SK-N-MC (cell line): Measurements from ENCODE around the gene C17orf75.

ENCODE experiments used
- EZH2 ChIP-seq: fragments of 200-600 bp; sonication (generic); IDR thresholded peaks from one replicate; pipeline ENCODE4 v1.6.1; 2017; ENCODE audit warnings: antibody characterized with exemption
- FOXP2 ChIP-seq: optimal IDR thresholded peaks from 2 replicates; pipeline ENCODE3; 2011; ENCODE audit warnings: mild to moderate bottlenecking, moderate library complexity; ENCODE audit not compliant: insufficient read depth; ENCODE audit errors: extremely low read length, control extremely low read depth
- POLR2AphosphoS5 ChIP-seq: IDR thresholded peaks from 2 replicates; pipeline ENCODE4 v1.6.1; 2012; ENCODE audit warnings: mild to moderate bottlenecking, low read depth, low read length, borderline replicate concordance

DNA sequence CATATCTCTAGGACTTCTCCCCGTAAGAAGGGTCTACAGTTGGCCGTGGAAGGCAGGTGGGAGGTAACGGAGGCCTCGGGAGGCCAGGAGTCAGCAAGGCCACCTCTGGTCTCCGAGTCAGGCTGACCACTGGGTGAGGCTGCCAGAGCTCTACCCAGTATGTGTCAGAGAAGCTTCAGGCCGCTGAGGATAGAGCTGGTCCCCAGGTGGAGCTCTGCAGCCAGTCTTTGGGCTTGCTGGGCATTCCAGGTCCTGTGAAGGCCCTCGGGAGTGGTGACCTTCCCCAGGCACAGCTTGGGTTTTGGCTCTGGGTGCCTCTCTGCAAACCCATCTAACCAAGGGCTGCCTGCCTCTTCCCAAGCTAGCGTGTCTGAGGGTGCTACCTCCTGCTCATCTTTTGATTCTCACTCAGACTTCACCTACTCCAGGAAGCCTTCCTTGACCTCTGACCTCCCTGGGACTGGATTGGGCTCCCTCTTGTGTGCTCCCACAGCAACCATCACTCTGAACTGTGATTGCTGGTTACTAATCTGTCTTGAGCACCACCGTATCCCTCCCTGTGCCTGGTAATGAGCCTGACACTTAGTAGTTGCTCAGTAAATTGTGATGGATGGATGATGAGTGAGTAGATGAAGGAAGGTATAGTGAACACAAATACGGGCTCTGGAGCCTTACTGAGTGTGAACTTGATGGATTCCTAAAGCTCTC, 54.0 kb downstream of the C17orf75 start:
- no peak for TF ChIP-seq POLR2AphosphoS5
- TF ChIP-seq EZH2 = no peak
- no peak for TF ChIP-seq FOXP2
